GM13976 (cell line): ENCODE data around the gene ABTB1.

Source experiments
- DNase-seq: peaks from one replicate; pipeline ENCODE4 v3.0.0; 2012; ENCODE audit warnings: low spot score
- CTCF ChIP-seq: IDR thresholded peaks from 2 replicates; pipeline ENCODE4 v1.5.1; 2012; ENCODE audit warnings: borderline replicate concordance, mild to moderate bottlenecking; ENCODE audit not compliant: insufficient read depth; ENCODE audit errors: extremely low read depth, missing control alignments, control extremely low read depth
- in situ Hi-C: fragments of 300-500 bp; cut with MboI; formaldehyde crosslinking; loops from one replicate; pipeline ENCODE4 v1.12.0; 2022; ENCODE audit warnings: low sequenced_read_pairs, mixed read lengths, inconsistent platforms; ENCODE audit not compliant: unreplicated experiment

Gene ABTB1

GRCh38 chr3:127686512-127686894 lies 13.8 kb downstream of the ABTB1 start:
- no peak for DNase-seq
- in situ Hi-C loops = no loop called here
- no peak for TF ChIP-seq CTCF

DNA sequence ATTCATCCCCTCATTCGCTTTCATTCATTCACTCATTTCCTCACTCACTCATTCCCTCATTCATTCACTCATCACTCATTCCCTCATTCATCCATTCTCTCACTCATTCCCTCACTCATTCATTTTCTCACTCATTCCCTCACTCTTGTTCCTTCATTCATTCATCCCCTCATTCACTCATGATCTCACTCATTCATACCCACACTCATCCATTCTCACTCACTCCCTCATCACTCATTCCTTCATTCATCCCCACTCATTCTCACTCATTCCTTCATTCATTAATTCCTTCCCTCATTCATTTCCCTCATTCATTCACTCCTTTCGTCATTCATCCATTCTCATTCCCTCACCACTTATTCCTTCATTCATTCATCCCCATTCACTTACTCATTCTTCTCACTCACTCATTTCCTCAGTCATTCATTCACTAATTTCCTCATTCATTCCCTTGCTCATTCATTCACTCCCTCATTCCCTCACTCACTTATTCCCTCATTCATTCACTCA lies 14.5 kb downstream of the ABTB1 start:
- in situ Hi-C loops = no loop called here
- DNase-seq = no peak
- TF ChIP-seq CTCF = no peak

GRCh38 chr3:127688022-127688415 lies 15.3 kb downstream of the ABTB1 start:
- no peak for TF ChIP-seq CTCF
- in situ Hi-C loops = no loop called here
- no peak for DNase-seq

DNA sequence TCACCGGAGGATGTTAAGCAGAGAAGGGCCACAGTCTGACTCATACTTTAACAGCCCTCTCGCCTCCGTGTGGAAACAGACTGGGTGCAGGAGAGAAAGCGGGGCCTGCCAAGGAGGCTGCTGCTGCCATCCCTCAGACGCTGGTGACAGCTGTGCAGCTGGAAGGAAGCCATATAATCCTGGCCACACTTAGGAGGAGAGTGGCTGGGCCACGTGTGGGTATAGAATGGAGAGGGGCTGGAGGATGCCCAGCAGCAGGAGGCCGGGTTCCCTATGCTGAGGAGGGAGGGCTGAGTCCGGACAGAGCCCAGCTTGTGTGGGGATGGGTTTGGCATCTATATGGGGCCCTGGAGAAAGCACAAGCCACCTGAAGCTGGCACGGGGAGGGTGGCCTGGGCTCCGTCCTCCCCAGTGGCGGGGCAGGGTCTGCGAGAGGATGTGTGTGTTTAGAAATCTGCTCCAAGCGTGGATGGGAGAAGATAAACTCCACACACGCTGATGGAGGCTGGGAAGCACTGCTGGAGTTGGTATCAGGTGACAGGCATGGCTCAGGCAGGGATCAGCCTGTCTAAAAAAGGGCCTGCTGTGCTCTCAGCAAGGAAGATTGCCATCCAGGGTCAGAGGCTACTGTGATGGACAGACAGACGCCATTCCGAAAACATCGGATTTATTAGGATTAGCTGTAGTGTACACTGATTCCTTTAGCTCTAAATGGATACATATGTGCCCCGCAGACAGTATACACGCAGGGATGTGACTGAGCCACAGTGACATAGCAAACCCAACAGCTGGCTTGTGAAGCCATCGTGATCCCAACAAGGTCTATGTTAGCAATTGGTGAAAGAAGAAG lies 15.9 kb downstream of the ABTB1 start:
- DNase-seq = no peak
- TF ChIP-seq CTCF = no peak
- in situ Hi-C loops = no loop called here

DNA sequence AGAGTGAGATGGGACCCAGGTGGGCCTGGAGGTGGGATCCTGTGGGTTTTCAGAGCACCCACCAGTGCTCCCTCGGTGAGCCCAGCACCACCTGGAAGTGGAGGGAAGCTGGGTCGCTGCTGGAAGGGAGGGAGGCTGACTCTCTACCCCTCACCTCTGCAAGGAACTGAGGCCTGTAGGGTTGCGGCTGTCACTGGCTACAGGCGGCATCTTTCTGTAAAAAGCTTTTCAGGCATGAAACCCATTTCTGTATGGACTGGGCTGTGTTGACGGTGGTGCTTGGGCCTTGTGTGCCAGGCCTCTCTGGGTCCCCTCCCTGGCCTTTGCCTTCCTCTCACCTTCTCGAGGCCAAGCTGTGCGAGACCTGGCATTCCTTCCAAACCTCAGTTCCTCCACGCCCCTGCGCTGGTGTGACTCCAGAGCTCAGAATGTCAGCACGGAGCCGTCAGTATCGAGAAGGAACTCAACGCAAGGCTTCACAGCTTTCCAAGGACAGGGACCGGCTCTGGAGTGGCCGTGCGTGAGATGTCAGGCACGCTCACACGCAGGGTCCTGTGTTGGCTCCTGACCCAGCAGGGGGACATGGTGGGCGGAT lies 16.6 kb downstream of the ABTB1 start:
- in situ Hi-C loops = no loop called here
- no peak for DNase-seq
- no peak for TF ChIP-seq CTCF

DNA sequence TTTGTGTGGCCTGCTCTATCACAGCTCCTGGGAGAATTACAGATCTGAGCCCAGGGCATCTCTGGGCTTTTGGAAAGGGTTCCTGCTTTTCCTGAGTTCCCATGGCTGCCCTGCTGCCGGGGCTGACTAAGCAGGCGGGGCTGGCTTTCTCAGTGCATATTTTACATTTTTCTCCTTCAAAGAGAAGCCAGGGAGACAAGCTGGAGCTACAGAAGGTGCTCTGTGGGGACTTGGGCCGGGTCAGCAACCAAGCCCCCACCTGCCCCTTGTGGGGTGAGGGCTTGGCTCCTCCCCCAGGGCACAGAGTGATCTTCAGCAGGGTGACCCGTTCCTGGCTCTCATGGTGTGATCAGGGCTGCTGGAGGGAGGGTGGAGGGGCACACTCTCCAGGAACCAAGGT lies 17.4 kb downstream of the ABTB1 start:
- DNase-seq = no peak
- in situ Hi-C loops = no loop called here
- TF ChIP-seq CTCF = no peak
